A673 (cell line): ENCODE results near the gene INPP5B. TPM values are rescaled to one million over a fixed set of nuclear protein-coding genes. Genes with fewer than 3 reads are reported as not detected.
A peak's percentile ranks its signal among the peaks of the same experiment; 100 is the strongest.

Source experiments
- BruUV-seq: library from RNA; stranded (reverse); fragments of 400-500 nt; replicated peaks from 2 replicates; lab custom pipeline; 2021; lab: Mats Ljungman, UMichigan
- CTCF ChIA-PET: fragments of 300-600 bp; sonication (Branson Sonifier 250); formaldehyde crosslinking; loops from one replicate; lab custom pipeline; 2022; ENCODE audit warnings: antibody characterized with exemption; lab: Charles Lee
- POLR2A ChIA-PET: fragments of 300-600 bp; sonication (Branson Sonifier 250); formaldehyde crosslinking; loops from one replicate; lab custom pipeline; 2022; ENCODE audit warnings: antibody characterized with exemption; ENCODE audit not compliant: low non-redundant PET; lab: Charles Lee
- DNase-seq: peaks from one replicate; pipeline ENCODE4 v3.0.0-alpha.2; 2015; ENCODE audit warnings: low spot score
- H3K27ac ChIP-seq: fragments of 200-600 bp; sonication (generic); 2 replicates; pipeline ENCODE4 v1.5.1; 2016; ENCODE audit warnings: mixed run types, low read depth, mild to moderate bottlenecking, mixed read lengths, antibody characterized with exemption, low read length; ENCODE audit not compliant: poor library complexity, severe bottlenecking
- H3K27me3 ChIP-seq: fragments of 200-600 bp; sonication (generic); replicated peaks from 2 replicates; pipeline ENCODE4 v1.6.1; 2017; ENCODE audit warnings: mixed run types, low read depth, mild to moderate bottlenecking, mixed read lengths, antibody characterized with exemption, low read length; ENCODE audit not compliant: insufficient read depth, poor library complexity
- H3K36me3 ChIP-seq: fragments of 200-600 bp; sonication (generic); 2 replicates; pipeline ENCODE4 v1.6.1; 2016; ENCODE audit warnings: mixed run types, mild to moderate bottlenecking, mixed read lengths, antibody characterized with exemption, low read length; ENCODE audit not compliant: insufficient read depth, poor library complexity, severe bottlenecking
- H3K4me1 ChIP-seq: fragments of 200-600 bp; sonication (generic); 2 replicates; pipeline ENCODE4 v1.6.1; 2017; ENCODE audit warnings: mixed run types, mild to moderate bottlenecking, mixed read lengths, antibody characterized with exemption, low read length; ENCODE audit not compliant: insufficient read depth, poor library complexity, severe bottlenecking
- H3K4me3 ChIP-seq: fragments of 200-600 bp; sonication (generic); 2 replicates; pipeline ENCODE4 v1.5.1; 2016; ENCODE audit warnings: low read depth, mixed run types, mild to moderate bottlenecking, mixed read lengths, low read length; ENCODE audit not compliant: poor library complexity, severe bottlenecking
- H3K9me3 ChIP-seq: fragments of 200-600 bp; sonication (generic); 2 replicates; pipeline ENCODE4 v1.6.1; 2016; ENCODE audit warnings: mixed run types, low read depth, mild to moderate bottlenecking, mixed read lengths, antibody characterized with exemption, low read length; ENCODE audit not compliant: poor library complexity, severe bottlenecking
- EZH2 ChIP-seq: fragments of 200-600 bp; sonication (generic); IDR thresholded peaks from 2 replicates; pipeline ENCODE4 v1.6.1; 2017; ENCODE audit warnings: borderline replicate concordance, low read depth, mild to moderate bottlenecking, mixed read lengths, antibody characterized with exemption, low read length; ENCODE audit not compliant: poor library complexity, severe bottlenecking
- intact Hi-C: fragments of 100-400 bp; cut with micrococcal nuclease; formaldehyde crosslinking; loops from one replicate; pipeline ENCODE4 v1.10.0; 2022; ENCODE audit not compliant: unreplicated experiment
- total RNA-seq: library from RNA; stranded (reverse); gene quantifications from 2 replicates; pipeline ENCODE4 v1.2.3, GENCODE V29; 2021
- TF ChIP-seq, protein P1 (sequence below): fragments of 300-800, 200-600 bp; sonication (generic); conservative IDR thresholded peaks from 2 replicates; pipeline ENCODE4 v1.5.1; 2017; ENCODE audit warnings: low read depth, mild to moderate bottlenecking, antibody characterized with exemption, low read length, moderate library complexity, mixed read lengths

Gene INPP5B
- total RNA-seq, 1 experiment from 2014 or later = 15.6 TPM

GRCh38 chr1:37989361-37989930 lies 42.6 kb upstream of the INPP5B start:
- TF ChIP-seq, protein P1, sequence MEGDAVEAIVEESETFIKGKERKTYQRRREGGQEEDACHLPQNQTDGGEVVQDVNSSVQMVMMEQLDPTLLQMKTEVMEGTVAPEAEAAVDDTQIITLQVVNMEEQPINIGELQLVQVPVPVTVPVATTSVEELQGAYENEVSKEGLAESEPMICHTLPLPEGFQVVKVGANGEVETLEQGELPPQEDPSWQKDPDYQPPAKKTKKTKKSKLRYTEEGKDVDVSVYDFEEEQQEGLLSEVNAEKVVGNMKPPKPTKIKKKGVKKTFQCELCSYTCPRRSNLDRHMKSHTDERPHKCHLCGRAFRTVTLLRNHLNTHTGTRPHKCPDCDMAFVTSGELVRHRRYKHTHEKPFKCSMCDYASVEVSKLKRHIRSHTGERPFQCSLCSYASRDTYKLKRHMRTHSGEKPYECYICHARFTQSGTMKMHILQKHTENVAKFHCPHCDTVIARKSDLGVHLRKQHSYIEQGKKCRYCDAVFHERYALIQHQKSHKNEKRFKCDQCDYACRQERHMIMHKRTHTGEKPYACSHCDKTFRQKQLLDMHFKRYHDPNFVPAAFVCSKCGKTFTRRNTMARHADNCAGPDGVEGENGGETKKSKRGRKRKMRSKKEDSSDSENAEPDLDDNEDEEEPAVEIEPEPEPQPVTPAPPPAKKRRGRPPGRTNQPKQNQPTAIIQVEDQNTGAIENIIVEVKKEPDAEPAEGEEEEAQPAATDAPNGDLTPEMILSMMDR = no peak
- TF ChIP-seq EZH2 = no peak
- TSS peak; percentile 50 for BruUV-seq
- Histone ChIP-seq H3K36me3 (peaks cover 38% of the 10 kb centered on the region), H3K9me3 (no peaks in the 10 kb centered on the region), H3K27me3 (no peaks in the 10 kb centered on the region), H3K4me3 (peak overlapping the region; percentile 73), H3K4me1 (peaks cover 3% of the 10 kb centered on the region), H3K27ac (peak overlapping the region; percentile 75)
- intact Hi-C loops = no loop called here
- ChIA-PET CTCF (interaction anchor here (0.7 to 1.3 kb wide), 3 partner anchors 11 to 846 kb away, joined by 3 to 5 read pairs (median 3); no protein-coding TSS in a partner anchor), POLR2A (no interaction called here)
- no peak for DNase-seq

- no peak for TF ChIP-seq EZH2
- TF ChIP-seq, protein P1 = no peak
- H3K36me3 ChIP-seq = peaks cover 49% of the 10 kb centered on the region
- ChIA-PET CTCF (no interaction called here), POLR2A (no interaction called here)
- peaks cover 3% of the 10 kb centered on the region for H3K4me1 ChIP-seq
- intact Hi-C loops = no loop called here
- no peaks in the 10 kb centered on the region for H3K9me3 ChIP-seq
- H3K27me3 ChIP-seq = no peaks in the 10 kb centered on the region
- DNase-seq = no peak
- H3K27ac ChIP-seq = no peak overlapping the region
- BruUV-seq = no TSS peak
- no peak overlapping the region for H3K4me3 ChIP-seq
Observed at GRCh38 chr1:37987679-37988078, 40.8 kb upstream of the INPP5B start.

- no TSS peak for BruUV-seq
- intact Hi-C loops = no loop called here
- POLR2A ChIA-PET = no interaction called here
- Histone ChIP-seq H3K27ac (no peak overlapping the region), H3K4me1 (no peaks in the 10 kb centered on the region), H3K36me3 (peaks cover 90% of the 10 kb centered on the region), H3K27me3 (no peaks in the 10 kb centered on the region), H3K4me3 (no peak overlapping the region), H3K9me3 (no peaks in the 10 kb centered on the region)
- no peak for DNase-seq
- no peak for TF ChIP-seq EZH2
- TF ChIP-seq, protein P1 = no peak
- CTCF ChIA-PET = no interaction called here
Observed at GRCh38 chr1:37983546-37983945, 36.7 kb upstream of the INPP5B start.
